HG02943 (cell line): ENCODE measurements around the gene NPTX2.

Source experiments
- ATAC-seq: cut with Tn5 transposase; IDR thresholded peaks from one replicate; pipeline ENCODE4 v1.9.1; 2021; ENCODE audit warnings: mild to moderate bottlenecking, low read depth, moderate library complexity; ENCODE audit not compliant: unreplicated experiment

NPTX2 gene

GRCh38 chr7:98651760-98652159 lies 34.7 kb downstream of the NPTX2 start:
- no peak for ATAC-seq

- ATAC-seq = no peak
Measured at GRCh38 chr7:98653601-98654310, 36.7 kb downstream of the NPTX2 start.

- ATAC-seq = no peak
Measured at GRCh38 chr7:98654524-98655272, 37.6 kb downstream of the NPTX2 start.

- ATAC-seq = no peak
Measured at GRCh38 chr7:98655611-98656010, 38.5 kb downstream of the NPTX2 start.

GRCh38 chr7:98656899-98657298 lies 39.8 kb downstream of the NPTX2 start:
- ATAC-seq = no peak

- ATAC-seq = no peak
Measured at GRCh38 chr7:98657736-98658135, 40.7 kb downstream of the NPTX2 start.

GRCh38 chr7:98659756-98660155 lies 42.7 kb downstream of the NPTX2 start:
- ATAC-seq = no peak

- no peak for ATAC-seq
Measured at GRCh38 chr7:98661607-98662006, 44.5 kb downstream of the NPTX2 start.

- ATAC-seq = no peak
Measured at GRCh38 chr7:98662289-98662688, 45.2 kb downstream of the NPTX2 start.

- no peak for ATAC-seq
Measured at GRCh38 chr7:98664882-98665281, 47.8 kb downstream of the NPTX2 start.

- no peak for ATAC-seq
Measured at GRCh38 chr7:98668255-98668654, 51.2 kb downstream of the NPTX2 start.

GRCh38 chr7:98669329-98670000 lies 52.4 kb downstream of the NPTX2 start:
- ATAC-seq = no peak

GRCh38 chr7:98670186-98670585 lies 53.1 kb downstream of the NPTX2 start:
- no peak for ATAC-seq

- no peak for ATAC-seq
Measured at GRCh38 chr7:98671733-98672331, 54.7 kb downstream of the NPTX2 start.

- no peak for ATAC-seq
Measured at GRCh38 chr7:98674461-98674860, 57.4 kb downstream of the NPTX2 start.

- ATAC-seq = no peak
Measured at GRCh38 chr7:98674881-98675280, 57.8 kb downstream of the NPTX2 start.

GRCh38 chr7:98678215-98678614 lies 61.1 kb downstream of the NPTX2 start:
- ATAC-seq = no peak
